ENCODE data around the gene KCTD7.
"Not testable (repeated sequence)": the region's sequence is repeated elsewhere in the genome, so short reads cannot be mapped to it uniquely, and the experiment has no call there.

Gene KCTD7

GRCh38 chr7:66679633-66680244 lies 51.1 kb downstream of the KCTD7 start:
- in situ Hi-C loops (cut with MboI; ENCODE audit: low sequenced_read_pairs): no loop called here

- in situ Hi-C loops (cut with MboI; ENCODE audit: low sequenced_read_pairs): no loop called here
These were observed 53.0 kb downstream of the KCTD7 start for GRCh38 chr7:66681491-66682349.

GRCh38 chr7:66682350-66683093 lies 53.8 kb downstream of the KCTD7 start:
- in situ Hi-C loops (cut with MboI; ENCODE audit: low sequenced_read_pairs): no loop called here

GRCh38 chr7:66683094-66683769 lies 54.6 kb downstream of the KCTD7 start:
- in situ Hi-C loops (cut with MboI; ENCODE audit: low sequenced_read_pairs): not testable (repeated sequence)

- in situ Hi-C loops (cut with MboI; ENCODE audit: low sequenced_read_pairs): no loop called here
These were observed 55.1 kb downstream of the KCTD7 start for GRCh38 chr7:66683770-66684123.

- in situ Hi-C loops (cut with MboI; ENCODE audit: low sequenced_read_pairs): not testable (repeated sequence)
These were observed 57.0 kb downstream of the KCTD7 start for GRCh38 chr7:66685663-66686062.

GRCh38 chr7:66687186-66687585 lies 58.5 kb downstream of the KCTD7 start:
- in situ Hi-C loops (cut with MboI; ENCODE audit: low sequenced_read_pairs): no loop called here

- in situ Hi-C loops (cut with MboI; ENCODE audit: low sequenced_read_pairs): not testable (repeated sequence)
These were observed 59.0 kb downstream of the KCTD7 start for GRCh38 chr7:66687672-66688071.

GRCh38 chr7:66689081-66689480 lies 60.4 kb downstream of the KCTD7 start:
- in situ Hi-C loops (cut with MboI; ENCODE audit: low sequenced_read_pairs): no loop called here

GRCh38 chr7:66693331-66693730 lies 64.7 kb downstream of the KCTD7 start:
- in situ Hi-C loops (cut with MboI; ENCODE audit: low sequenced_read_pairs): no loop called here
